Endothelial cell of umbilical vein (primary cell): ENCODE data around the gene TNN. TPM values are rescaled to one million over a fixed set of nuclear protein-coding genes. Genes with fewer than 3 reads are reported as not detected.
A peak's percentile ranks its signal among the peaks of the same experiment; 100 is the strongest.

Source experiments
- BruUV-seq: library from RNA; stranded (reverse); fragments of 400-500 nt; replicated peaks from 2 replicates; lab custom pipeline; 2021; lab: Mats Ljungman, UMichigan
- CTCF ChIA-PET: fragments of 300-600, 350-600 bp; sonication (Branson Sonifier 250); formaldehyde crosslinking; loops from one replicate; lab custom pipeline; 2021; ENCODE audit warnings: antibody characterized with exemption, inconsistent platforms; lab: Charles Lee
- POLR2A ChIA-PET: fragments of 300-600, 350-600 bp; sonication (Branson Sonifier 250); formaldehyde crosslinking; loops from one replicate; lab custom pipeline; 2021; ENCODE audit warnings: antibody characterized with exemption, inconsistent platforms; lab: Charles Lee
- DNase-seq: peaks from one replicate; pipeline ENCODE4 v3.0.0-alpha.2; 2011; ENCODE audit warnings: low read depth, low spot score
- FAIRE-seq: peaks from 2 replicates; lab custom pipeline; 2011; peaks lifted over from hg19 to GRCh38; lab: Jason Lieb, UNC
- H2AFZ ChIP-seq: 2 replicates; pipeline ENCODE4 v1.6.0; 2012; ENCODE audit warnings: low read depth, low read length, control low read depth, inconsistent platforms
- H3K27ac ChIP-seq: 2 replicates; pipeline ENCODE4 v1.5.1; 2011; ENCODE audit warnings: low read depth, mild to moderate bottlenecking, control low read depth, low read length, moderate library complexity; ENCODE audit not compliant: insufficient read depth
- H3K27me3 ChIP-seq, 2 experiments: 2 replicates each; pipeline versions ENCODE4 v1.6.0 to v1.6.1; 2011; ENCODE audit warnings: low read length in 2 of 2, mixed read lengths in 1 of 2; ENCODE audit not compliant: control insufficient read depth in 2 of 2, insufficient read depth in 2 of 2
- H3K36me3 ChIP-seq, 2 experiments: 2 replicates in 1 of 2; 3 replicates in 1 of 2; pipeline ENCODE4 v1.5.1; 2011; ENCODE audit warnings: low read length in 2 of 2, mild to moderate bottlenecking in 1 of 2, moderate library complexity in 1 of 2; ENCODE audit not compliant: control insufficient read depth in 2 of 2, insufficient read depth in 2 of 2; ENCODE audit errors: extremely low read depth in 1 of 2
- H3K4me1 ChIP-seq: 3 replicates; pipeline ENCODE4 v1.5.1; 2011; ENCODE audit warnings: mild to moderate bottlenecking, low read length; ENCODE audit not compliant: control insufficient read depth, insufficient read depth; ENCODE audit errors: extremely low read depth
- H3K4me2 ChIP-seq: 2 replicates; pipeline ENCODE4 v1.6.1; 2011; ENCODE audit warnings: low read length, control low read depth, mixed read lengths; ENCODE audit not compliant: insufficient read depth
- H3K4me3 ChIP-seq, 3 experiments: fragments of 200-600 bp in 1 of 3; sonication (generic), shearing (Covaris generic) in 1 of 3; replicated peaks in 1 of 3; 2 replicates each; pipeline ENCODE4 v1.5.1; 2011 to 2016; ENCODE audit warnings: control low read depth in 3 of 3, low read length in 3 of 3, mild to moderate bottlenecking in 2 of 3, inconsistent platforms in 1 of 3, low read depth in 1 of 3, moderate library complexity in 1 of 3; ENCODE audit not compliant: insufficient read depth in 1 of 3
- H3K79me2 ChIP-seq: 2 replicates; pipeline ENCODE4 v1.6.0; 2012; ENCODE audit warnings: low read length, inconsistent platforms; ENCODE audit not compliant: control insufficient read depth, insufficient read depth
- H3K9ac ChIP-seq: replicated peaks from 2 replicates; pipeline ENCODE3; 2011; ENCODE audit warnings: low read length, control low read depth; ENCODE audit not compliant: insufficient read depth; ENCODE audit errors: extremely low read depth
- H3K9me1 ChIP-seq: replicated peaks from 3 replicates; pipeline ENCODE4 v1.6.0; 2011; ENCODE audit warnings: mild to moderate bottlenecking, low read length; ENCODE audit not compliant: control insufficient read depth, insufficient read depth; ENCODE audit errors: extremely low read depth
- H3K9me3 ChIP-seq: replicated peaks from 2 replicates; pipeline ENCODE4 v1.5.1; 2012; ENCODE audit warnings: low read length, inconsistent platforms; ENCODE audit not compliant: control insufficient read depth, insufficient read depth
- H4K20me1 ChIP-seq: replicated peaks from 2 replicates; pipeline ENCODE3; 2011; ENCODE audit warnings: mild to moderate bottlenecking, low read length; ENCODE audit not compliant: control insufficient read depth, insufficient read depth; ENCODE audit errors: extremely low read depth
- CTCF ChIP-seq, 2 donors: IDR thresholded peaks; 1 replicate in 1 of 2; 2 replicates in 1 of 2; pipeline ENCODE4 v1.5.1; 2011; ENCODE audit warnings: low read length in 2 of 2, mild to moderate bottlenecking in 2 of 2, moderate library complexity in 2 of 2, control low read depth in 1 of 2, inconsistent platforms in 1 of 2, low read depth in 1 of 2; ENCODE audit not compliant: insufficient read depth in 1 of 2; ENCODE audit errors: extremely low read depth in 1 of 2
- EZH2 ChIP-seq: IDR thresholded peaks from 2 replicates; pipeline ENCODE4 v1.6.1; 2012; ENCODE audit warnings: borderline replicate concordance, low read depth, mild to moderate bottlenecking, moderate library complexity, low read length, inconsistent platforms; ENCODE audit not compliant: severe bottlenecking
- FOS ChIP-seq: IDR thresholded peaks from 2 replicates; pipeline ENCODE4 v1.6.1; 2011; ENCODE audit warnings: mild to moderate bottlenecking, low read length, moderate library complexity, borderline replicate concordance; ENCODE audit not compliant: insufficient read depth
- GATA2 ChIP-seq: IDR thresholded peaks from 2 replicates; pipeline ENCODE4 v1.7.0; 2011; ENCODE audit warnings: low read depth, mild to moderate bottlenecking, moderate library complexity, mixed read lengths, low read length; ENCODE audit not compliant: insufficient read length, insufficient read depth
- JUN ChIP-seq: IDR thresholded peaks from 2 replicates; pipeline ENCODE4 v1.6.1; 2011; ENCODE audit warnings: borderline replicate concordance, low read depth; ENCODE audit not compliant: insufficient read length, insufficient read depth
- MAX ChIP-seq: IDR thresholded peaks from 2 replicates; pipeline ENCODE4 v1.6.1; 2011; ENCODE audit not compliant: insufficient read depth, insufficient read length
- MYC ChIP-seq: IDR thresholded peaks from one replicate; pipeline ENCODE4 v1.6.1; 2011; ENCODE audit warnings: mild to moderate bottlenecking, low read depth, low read length
- POLR2A ChIP-seq: IDR thresholded peaks from 2 replicates; pipeline ENCODE4 v1.6.1; 2012; ENCODE audit warnings: low read depth, mild to moderate bottlenecking, control low read depth, low read length
- POLR2AphosphoS5 ChIP-seq: IDR thresholded peaks from 2 replicates; pipeline ENCODE4 v1.6.1; 2012; ENCODE audit warnings: low read depth, mild to moderate bottlenecking, control low read depth, low read length, moderate library complexity; ENCODE audit not compliant: insufficient read depth
- dilution Hi-C: fragments of 300-500 bp; cut with MboI; formaldehyde crosslinking; loops from one replicate; pipeline ENCODE4 v1.15.0; 2019; ENCODE audit warnings: low sequenced_read_pairs; ENCODE audit not compliant: extremely low pct_ligation_motif_present
- intact Hi-C: fragments of 100-400 bp; cut with micrococcal nuclease; formaldehyde crosslinking; loops from one replicate; pipeline ENCODE4 v1.10.0; 2022
- polyA plus RNA-seq, 4 experiments: library from polyadenylated mRNA; depleted of rRNA in 3 of 4; stranded (reverse) in 3 of 4; unstranded in 1 of 4; fragments of >200 nt; gene quantifications; 2 replicates each; pipeline versions ENCODE4 v1.2.1 to v1.2.3, GENCODE V29; 2011 to 2012; ENCODE audit warnings: missing spikeins in 1 of 4
- total RNA-seq: library from RNA; stranded (reverse); gene quantifications from 2 replicates; pipeline ENCODE4 v1.2.3, GENCODE V29; 2021

TNN gene
- total and polyA plus RNA-seq, 2 donors (not counting 3 experiments of a cell fraction or from before 2014, with no cell fraction given) = not detected

GRCh38 chr1:175072099-175072951 is 4.7 kb downstream of the TNN start:
- Histone ChIP-seq H3K4me1 (peaks cover 4% of the 10 kb centered on the region), H3K27me3 (no peaks in the 10 kb centered on the region), H4K20me1 (no peaks in the 10 kb centered on the region), H3K27ac (no peak overlapping the region), H2AFZ (peak overlapping the region; percentile 7), H3K79me2 (no peaks in the 10 kb centered on the region), H3K9me1 (no peaks in the 10 kb centered on the region), H3K4me3 (no peak overlapping the region), H3K9ac (no peak overlapping the region), H3K9me3 (no peaks in the 10 kb centered on the region), H3K36me3 (no peaks in the 10 kb centered on the region), H3K4me2 (no peak overlapping the region)
- BruUV-seq = no TSS peak
- ChIA-PET CTCF (interaction anchor here (1.0 to 1.5 kb wide), 2 partner anchors 43 to 53 kb away, joined by 3 read pairs; no protein-coding TSS in a partner anchor), POLR2A (no interaction called here)
- peak; percentile 41 for DNase-seq
- intact Hi-C loops (no loop called here), dilution Hi-C loops (no loop called here)
- FAIRE-seq = peak; percentile 76
- TF ChIP-seq CTCF (IDR thresholded peaks at IDR 0.05; ENCODE audit: extremely low read depth in 1 of 2, insufficient read depth in 1 of 2, low read depth in 1 of 2, low read length in 2 of 2) (no peak), JUN (no peak), FOS (peak; percentile 32), EZH2 (peak; percentile 39), GATA2 (no peak), POLR2AphosphoS5 (no peak), MYC (no peak), MAX (peak; percentile 47), POLR2A (no peak)
